Neural cell (in vitro differentiated cells): ENCODE results near the gene FLVCR1. TPM values are rescaled to one million over a fixed set of nuclear protein-coding genes. Genes with fewer than 3 reads are reported as not detected.

Experiments used
- H2AFZ ChIP-seq: fragments of 200-600, 300-800 bp; sonication (generic), shearing (Covaris generic); 2 replicates; pipeline ENCODE4 v1.6.0; 2014; ENCODE audit warnings: low read depth, mild to moderate bottlenecking, antibody characterized with exemption, low read length, moderate library complexity
- H3F3A ChIP-seq: fragments of 200-600 bp; shearing (Covaris generic); 2 replicates; pipeline ENCODE4 v1.6.1; 2016; ENCODE audit warnings: mild to moderate bottlenecking, moderate library complexity, mixed read lengths, antibody characterized with exemption, low read length; ENCODE audit not compliant: insufficient read depth, poor library complexity, severe bottlenecking
- H3K27ac ChIP-seq: fragments of 200-600, 300-800 bp; sonication (generic), shearing (Covaris generic); 2 replicates; pipeline ENCODE4 v1.5.1; 2014; ENCODE audit warnings: mild to moderate bottlenecking, low read length, moderate library complexity
- H3K27me3 ChIP-seq: fragments of 300-800, 200-600 bp; sonication (generic), shearing (Covaris generic); 2 replicates; pipeline ENCODE4 v1.6.0; 2014; ENCODE audit warnings: mild to moderate bottlenecking, low read depth, low read length, moderate library complexity; ENCODE audit not compliant: insufficient read depth
- H3K36me3 ChIP-seq: fragments of 300-800, 200-600 bp; sonication (generic), shearing (Covaris generic); 2 replicates; pipeline ENCODE4 v1.5.1; 2014; ENCODE audit warnings: mild to moderate bottlenecking, antibody characterized with exemption, low read length, moderate library complexity; ENCODE audit not compliant: insufficient read depth
- H3K4me2 ChIP-seq: fragments of 300-800, 200-600 bp; sonication (generic), shearing (Covaris generic); 2 replicates; pipeline ENCODE4 v1.6.0; 2014; ENCODE audit warnings: mild to moderate bottlenecking, low read length
- H3K4me3 ChIP-seq: fragments of 300-800, 200-600 bp; sonication (generic), shearing (Covaris generic); 2 replicates; pipeline ENCODE4 v1.5.1; 2014; ENCODE audit warnings: mild to moderate bottlenecking, low read length, moderate library complexity
- H3K79me2 ChIP-seq: fragments of 200-600 bp; shearing (Covaris generic); replicated peaks from 2 replicates; pipeline ENCODE4 v1.6.0; 2014; ENCODE audit warnings: mild to moderate bottlenecking, low read length, moderate library complexity; ENCODE audit not compliant: insufficient read depth
- H3K9ac ChIP-seq: fragments of 300-800, 200-600 bp; sonication (generic), shearing (Covaris generic); 2 replicates; pipeline ENCODE4 v1.6.1; 2016; ENCODE audit warnings: mild to moderate bottlenecking, low read length, mixed read lengths
- H3K9me2 ChIP-seq: fragments of 200-600 bp; shearing (Covaris generic); 2 replicates; pipeline ENCODE4 v1.6.1; 2016; ENCODE audit warnings: mild to moderate bottlenecking, low read length, mixed read lengths; ENCODE audit not compliant: insufficient read depth
- H3K9me3 ChIP-seq: fragments of 200-600, 300-800 bp; sonication (generic), shearing (Covaris generic); 2 replicates; pipeline ENCODE4 v1.6.1; 2016; ENCODE audit warnings: mild to moderate bottlenecking, mixed run types, low read length, moderate library complexity, mixed read lengths
- H4K20me1 ChIP-seq: fragments of 200-600 bp; shearing (Covaris generic); 2 replicates; pipeline ENCODE4 v1.6.1; 2016; ENCODE audit warnings: mild to moderate bottlenecking, mixed run types; ENCODE audit not compliant: insufficient read depth
- CTCF ChIP-seq: fragments of 450-650 bp; IDR thresholded peaks from 2 replicates; pipeline ENCODE4 v1.5.1; 2014; ENCODE audit warnings: antibody characterized with exemption, mild to moderate bottlenecking, moderate library complexity; ENCODE audit not compliant: poor library complexity, severe bottlenecking
- EP300 ChIP-seq: fragments of 450-650 bp; conservative IDR thresholded peaks from 2 replicates; pipeline ENCODE4 v1.6.1; 2014; ENCODE audit warnings: antibody characterized with exemption, mild to moderate bottlenecking, moderate library complexity; ENCODE audit not compliant: poor library complexity, severe bottlenecking
- EZH2 ChIP-seq: fragments of 200-600, 300-800 bp; shearing (Covaris generic), sonication (generic); IDR thresholded peaks from 2 replicates; pipeline ENCODE4 v1.6.1; 2014; ENCODE audit warnings: antibody characterized with exemption, low read length, borderline replicate concordance, mild to moderate bottlenecking; ENCODE audit not compliant: insufficient read depth, poor library complexity, severe bottlenecking
- MXI1 ChIP-seq: fragments of 450-650 bp; conservative IDR thresholded peaks from 2 replicates; pipeline ENCODE4 v1.6.1; 2014; ENCODE audit warnings: antibody characterized with exemption, mild to moderate bottlenecking; ENCODE audit not compliant: poor library complexity, severe bottlenecking
- POLR2AphosphoS5 ChIP-seq: IDR thresholded peaks from 2 replicates; pipeline ENCODE4 v1.6.1; 2012
- RAD21 ChIP-seq: fragments of 450-650 bp; conservative IDR thresholded peaks from 2 replicates; pipeline ENCODE4 v1.6.1; 2014; ENCODE audit warnings: antibody characterized with exemption, mild to moderate bottlenecking, moderate library complexity
- REST ChIP-seq: IDR thresholded peaks from 2 replicates; pipeline ENCODE4 v1.6.1; 2012; ENCODE audit warnings: borderline replicate concordance
- SMC3 ChIP-seq: fragments of 450-650 bp; conservative IDR thresholded peaks from 2 replicates; pipeline ENCODE4 v1.6.1; 2014; ENCODE audit warnings: antibody characterized with exemption, mild to moderate bottlenecking, moderate library complexity; ENCODE audit not compliant: poor library complexity
- TAF1 ChIP-seq: IDR thresholded peaks from 2 replicates; pipeline ENCODE4 v1.6.1; 2012; ENCODE audit warnings: low read depth
- polyA plus RNA-seq: library from polyadenylated mRNA; depleted of rRNA; stranded (reverse); fragments of >200 nt; gene quantifications from 2 replicates; pipeline ENCODE4 v1.2.3, GENCODE V29; 2014

Gene FLVCR1
- polyA plus RNA-seq, 1 donor from 2014 or later: 37.8 TPM

- no peaks in the 10 kb centered on the region for H3K36me3 ChIP-seq
- no peak overlapping the region for H3K4me2 ChIP-seq
- H3K27me3 ChIP-seq: no peaks in the 10 kb centered on the region
- H2AFZ ChIP-seq: no peak overlapping the region
- TF ChIP-seq RAD21 (no peak), SMC3 (no peak), REST (no peak), MXI1 (no peak), CTCF (no peak), EZH2 (no peak)
- no peaks in the 10 kb centered on the region for H4K20me1 ChIP-seq
- no peak overlapping the region for H3K4me3 ChIP-seq
- H3K9me3 ChIP-seq: no peaks in the 10 kb centered on the region
- no peaks in the 10 kb centered on the region for H3F3A ChIP-seq
- H3K27ac ChIP-seq: no peak overlapping the region
- no peaks in the 10 kb centered on the region for H3K9me2 ChIP-seq
- H3K9ac ChIP-seq: no peak overlapping the region
- H3K79me2 ChIP-seq: no peaks in the 10 kb centered on the region
These were observed 33.9 kb upstream of the FLVCR1 start for GRCh38 chr1:212824201-212824600.

- no peak overlapping the region for H3K4me2 ChIP-seq
- H3K4me3 ChIP-seq: no peak overlapping the region
- H3K9ac ChIP-seq: no peak overlapping the region
- no peaks in the 10 kb centered on the region for H3K36me3 ChIP-seq
- H2AFZ ChIP-seq: no peak overlapping the region
- H3K9me2 ChIP-seq: no peaks in the 10 kb centered on the region
- no peaks in the 10 kb centered on the region for H3F3A ChIP-seq
- no peaks in the 10 kb centered on the region for H3K9me3 ChIP-seq
- no peaks in the 10 kb centered on the region for H3K79me2 ChIP-seq
- TF ChIP-seq EZH2 (no peak), CTCF (no peak), SMC3 (no peak), REST (no peak), POLR2AphosphoS5 (no peak), EP300 (no peak), MXI1 (no peak), RAD21 (no peak), TAF1 (no peak)
- no peak overlapping the region for H3K27ac ChIP-seq
- no peaks in the 10 kb centered on the region for H3K27me3 ChIP-seq
- H4K20me1 ChIP-seq: no peaks in the 10 kb centered on the region
These were observed 32.1 kb upstream of the FLVCR1 start for GRCh38 chr1:212825798-212826452.
